Motor neuron (in vitro differentiated cells): ENCODE measurements around the gene CLMN. TPM values are rescaled to one million over a fixed set of nuclear protein-coding genes. Genes with fewer than 3 reads are reported as not detected.
"Not testable (repeated sequence)": the region's sequence is repeated elsewhere in the genome, so short reads cannot be mapped to it uniquely, and the experiment has no call there.

Experiments
- ATAC-seq, 8 experiments: fragments of 200-7000 bp; cut with Tn5 transposase; replicated peaks in 6 of 8; 2 replicates each; pipeline ENCODE4 v1.8.0; 2021; ENCODE audit warnings: mild to moderate bottlenecking in 8 of 8, moderate library complexity in 8 of 8
- H3K27ac ChIP-seq, 2 donors: fragments of 250-450 bp; sonication (Bioruptor Pico); 2 replicates each; pipeline ENCODE4 v1.9.0; 2021; ENCODE audit warnings: antibody characterized with exemption in 2 of 2, mild to moderate bottlenecking in 2 of 2, moderate library complexity in 1 of 2
- H3K4me1 ChIP-seq, 2 donors: fragments of 250-450 bp; sonication (Bioruptor Pico); replicated peaks in 1 of 2; 2 replicates each; pipeline ENCODE4 v1.6.1; 2021; ENCODE audit warnings: antibody characterized with exemption in 2 of 2, mild to moderate bottlenecking in 2 of 2, moderate library complexity in 1 of 2
- H3K4me3 ChIP-seq, 5 donors: fragments of 250-450 bp; sonication (Bioruptor Pico); 2 replicates each; pipeline ENCODE4 v1.9.0; 2021; ENCODE audit warnings: antibody characterized with exemption in 5 of 5, mild to moderate bottlenecking in 5 of 5, moderate library complexity in 4 of 5
- WGBS, 10 experiments: fragments of 450-650 bp; shearing (Covaris generic); methylation state at CpG; one replicate each; pipeline ENCODE4 v1.0.0; 2022; 5-methylcytosine and 5-hydroxymethylcytosine counted together
- in situ Hi-C, 9 experiments: fragments of 400-800 bp; cut with MboI; loops; one replicate each; pipeline ENCODE4 v1.15.0; 2021; ENCODE audit warnings: low sequenced_read_pairs in 9 of 9, low pct_unique_long_range_greater_than_20kb in 2 of 9; ENCODE audit not compliant: unreplicated experiment in 9 of 9
- total RNA-seq, 8 experiments: library from RNA; unstranded; fragments of 300-600 nt; gene quantifications; 2 replicates each; pipeline versions ENCODE4 v1.2.3 to v1.2.4, GENCODE V29; 2022

The CLMN gene
- total RNA-seq, 8 experiments from 2014 or later, result 0.10 to 5.3 (median 2.8) TPM

- no peak overlapping the region for H3K4me3 ChIP-seq
- in situ Hi-C loops, result loop anchor here in 2 of 9 experiments (25.0 kb wide), 2 partner anchors 268 to 393 kb away; partner anchors contain the start of gene GLRX5 (in 1 of the 2)
- ATAC-seq, result peak in 2 of 8 experiments; percentile 17 to 38
These were observed 175.7 kb downstream of the CLMN start for GRCh38 chr14:95143808-95144620.

GRCh38 chr14:95142208-95142607, 177.5 kb downstream of the CLMN start:
- Histone ChIP-seq H3K4me3 (no peak overlapping the region), H3K27ac (no peak overlapping the region), H3K4me1 (peaks cover 15 to 28% of the 10 kb centered on the region in 2 donors)
- ATAC-seq, result no peak
- WGBS, 10 experiments, result 94 to 100% (median 100%) methylated on average over 1 to 2 of the region's 2 CpGs; no CpG with 5 or more reads in 1 of the 10 experiments
- in situ Hi-C loops, result loop anchor here in 2 of 9 experiments (25.0 kb wide), 2 partner anchors 270 to 395 kb away; partner anchors contain the start of gene GLRX5 (in 1 of the 2)

More at GRCh38 chr14:95143808-95144620, 175.7 kb downstream of the CLMN start:
- 67 to 100% (median 88%) methylated on average over 2 to 4 of the region's 4 CpGs for WGBS, 10 experiments
- Histone ChIP-seq H3K4me1 (peaks cover 4 to 13% of the 10 kb centered on the region in 2 donors), H3K27ac (no peak overlapping the region)

- Histone ChIP-seq H3K4me3 (no peak overlapping the region), H3K27ac (no peak overlapping the region), H3K4me1 (peaks cover 15 to 28% of the 10 kb centered on the region in 2 donors)
- WGBS, 10 experiments, result 0 to 71% (median 43%) methylated on average over 1 of the region's 1 CpG; no CpG with 5 or more reads in 3 of the 10 experiments
- in situ Hi-C loops, result loop anchor here in 2 of 9 experiments (25.0 kb wide), 2 partner anchors 271 to 396 kb away; partner anchors contain the start of gene GLRX5 (in 1 of the 2)
- no peak for ATAC-seq
These were observed 178.0 kb downstream of the CLMN start for GRCh38 chr14:95141684-95142083.

GRCh38 chr14:95140060-95140858, 179.4 kb downstream of the CLMN start:
- Histone ChIP-seq H3K4me3 (no peak overlapping the region), H3K27ac (no peak overlapping the region), H3K4me1 (peaks cover 15 to 28% of the 10 kb centered on the region in 2 donors)
- ATAC-seq, result peak in 2 of 8 experiments; percentile 27 to 83
- WGBS, 10 experiments, result 46 to 94% (median 81%) methylated on average over 2 to 5 of the region's 5 CpGs
- in situ Hi-C loops, result loop anchor here in 2 of 9 experiments (25.0 kb wide), 2 partner anchors 272 to 397 kb away; partner anchors contain the start of gene GLRX5 (in 1 of the 2)

GRCh38 chr14:95138876-95139275, 180.8 kb downstream of the CLMN start:
- H3K4me3 ChIP-seq, result no peak overlapping the region
- ATAC-seq, result peak in 3 of 8 experiments; percentile 33 to 67 (median 50)
- no peak overlapping the region for H3K27ac ChIP-seq
- in situ Hi-C loops, result loop anchor here in 2 of 9 experiments (25.0 kb wide), 2 partner anchors 273 to 398 kb away; partner anchors contain the start of gene GLRX5 (in 1 of the 2)
- no CpG with 5 or more reads among the region's 1 CpG for WGBS, 10 experiments
- peaks cover 23 to 38% of the 10 kb centered on the region in 2 donors for H3K4me1 ChIP-seq

GRCh38 chr14:95138455-95138854, 181.3 kb downstream of the CLMN start:
- not testable (repeated sequence) for ATAC-seq, H3K27ac ChIP-seq, H3K4me3 ChIP-seq
- peaks cover 28 to 42% of the 10 kb centered on the region in 2 donors for H3K4me1 ChIP-seq
- in situ Hi-C loops, result loop anchor here in 2 of 9 experiments (25.0 kb wide), 2 partner anchors 274 to 399 kb away; partner anchors contain the start of gene GLRX5 (in 1 of the 2)
- 73 to 100% (median 90%) methylated on average over 1 to 2 of the region's 5 CpGs; no CpG with 5 or more reads in 5 of the 10 experiments for WGBS, 10 experiments

- Histone ChIP-seq H3K4me1 (peaks cover 28 to 46% of the 10 kb centered on the region in 2 donors), H3K4me3 (no peak overlapping the region), H3K27ac (peak overlapping the region; percentile 23 to 42)
- in situ Hi-C loops, result loop anchor here in 2 of 9 experiments (25.0 kb wide), 2 partner anchors 275 to 400 kb away; partner anchors contain the start of gene GLRX5 (in 1 of the 2)
- 0 to 100% (median 66%) methylated on average over 1 to 5 of the region's 5 CpGs; no CpG with 5 or more reads in 1 of the 10 experiments for WGBS, 10 experiments
- peak in 1 of 8 experiments; percentile 9 for ATAC-seq
These were observed 181.9 kb downstream of the CLMN start for GRCh38 chr14:95137804-95138167.

GRCh38 chr14:95137164-95137803, 182.4 kb downstream of the CLMN start:
- no peak overlapping the region for H3K4me3 ChIP-seq
- peaks cover 28 to 51% of the 10 kb centered on the region in 2 donors for H3K4me1 ChIP-seq
- in situ Hi-C loops, result loop anchor here in 2 of 9 experiments (25.0 kb wide), 2 partner anchors 275 to 400 kb away; partner anchors contain the start of gene GLRX5 (in 1 of the 2)
- ATAC-seq, result no peak
- peak overlapping the region; percentile 23 to 42 for H3K27ac ChIP-seq

GRCh38 chr14:95136631-95137030, 183.1 kb downstream of the CLMN start:
- Histone ChIP-seq H3K4me3 (no peak overlapping the region), H3K4me1 (peaks cover 28 to 58% of the 10 kb centered on the region in 2 donors), H3K27ac (no peak overlapping the region)
- in situ Hi-C loops, result loop anchor here in 2 of 9 experiments (25.0 kb wide), 2 partner anchors 276 to 401 kb away; partner anchors contain the start of gene GLRX5 (in 1 of the 2)
- no peak for ATAC-seq
- WGBS, 10 experiments, result 13 to 100% (median 80%) methylated on average over 1 of the region's 1 CpG; no CpG with 5 or more reads in 1 of the 10 experiments

- no peak overlapping the region for H3K4me3 ChIP-seq
- H3K4me1 ChIP-seq, result peaks cover 28 to 51% of the 10 kb centered on the region in 2 donors
- in situ Hi-C loops, result loop anchor here in 2 of 9 experiments (25.0 kb wide), 2 partner anchors 278 to 403 kb away; partner anchors contain the start of gene GLRX5 (in 1 of the 2)
- ATAC-seq, result peak in 1 of 8 experiments; percentile 14
- WGBS, 10 experiments, result 60 to 100% (median 90%) methylated on average over 1 to 4 of the region's 8 CpGs
- peak overlapping the region; percentile 53 to 57 for H3K27ac ChIP-seq
These were observed 185.3 kb downstream of the CLMN start for GRCh38 chr14:95134304-95134933.

- Histone ChIP-seq H3K4me3 (no peak overlapping the region), H3K27ac (peak overlapping the region; percentile 53 to 57), H3K4me1 (peaks cover 19 to 41% of the 10 kb centered on the region in 2 donors)
- ATAC-seq, result peak in 5 of 8 experiments; percentile 84 to 94 (median 91)
- in situ Hi-C loops, result loop anchor here in 2 of 9 experiments (25.0 kb wide), 2 partner anchors 279 to 404 kb away; partner anchors contain the start of gene GLRX5 (in 1 of the 2)
- WGBS, 10 experiments, result 9 to 100% (median 21%) methylated on average over 2 of the region's 2 CpGs; no CpG with 5 or more reads in 3 of the 10 experiments
These were observed 186.4 kb downstream of the CLMN start for GRCh38 chr14:95133282-95133681.
